H9 (cell line): ENCODE results near the gene ANKRD13D. TPM values are rescaled to one million over a fixed set of nuclear protein-coding genes. Genes with fewer than 3 reads are reported as not detected.

Experiments used
- DNase-seq: peaks from one replicate; pipeline ENCODE4 v3.0.0-alpha.2; 2017
- H2AFZ ChIP-seq: one replicate; pipeline ENCODE4 v1.6.1; 2013; ENCODE audit warnings: mild to moderate bottlenecking, low read length, control low read depth, moderate library complexity
- H2AK5ac ChIP-seq: 2 replicates; pipeline ENCODE4 v1.6.1; 2013; ENCODE audit warnings: low read length, control low read depth, mixed read lengths; ENCODE audit not compliant: insufficient read length
- H2BK120ac ChIP-seq: one replicate; pipeline ENCODE4 v1.6.1; 2013; ENCODE audit warnings: low read depth, mild to moderate bottlenecking, low read length, control low read depth, inconsistent platforms; ENCODE audit not compliant: poor library complexity, severe bottlenecking
- H2BK12ac ChIP-seq: 2 replicates; pipeline ENCODE4 v1.6.1; 2013; ENCODE audit warnings: low read length, control low read depth, mixed read lengths, low read depth; ENCODE audit not compliant: insufficient read length
- H2BK15ac ChIP-seq: 2 replicates; pipeline ENCODE4 v1.6.1; 2013; ENCODE audit warnings: low read depth, low read length, control low read depth
- H2BK20ac ChIP-seq: one replicate; pipeline ENCODE4 v1.6.1; 2013; ENCODE audit warnings: low read depth, mild to moderate bottlenecking, low read length, control low read depth, inconsistent platforms; ENCODE audit not compliant: poor library complexity, severe bottlenecking
- H2BK5ac ChIP-seq: 2 replicates; pipeline ENCODE4 v1.6.1; 2013; ENCODE audit warnings: low read length, control low read depth, mixed read lengths; ENCODE audit not compliant: insufficient read length
- H3K14ac ChIP-seq: 2 replicates; pipeline ENCODE4 v1.6.1; 2013; ENCODE audit warnings: low read length, control low read depth; ENCODE audit not compliant: insufficient read depth
- H3K18ac ChIP-seq: 2 replicates; pipeline ENCODE4 v1.6.1; 2013; ENCODE audit warnings: low read depth, mild to moderate bottlenecking, mixed read lengths, low read length, control low read depth; ENCODE audit not compliant: insufficient read length
- H3K23ac ChIP-seq: 2 replicates; pipeline ENCODE4 v1.6.1; 2013; ENCODE audit warnings: low read length, control low read depth, mixed read lengths, low read depth; ENCODE audit not compliant: insufficient read length
- H3K23me2 ChIP-seq: 2 replicates; pipeline ENCODE4 v1.6.1; 2013; ENCODE audit warnings: low read depth, mild to moderate bottlenecking, mixed read lengths, low read length, control low read depth; ENCODE audit not compliant: insufficient read length, poor library complexity, severe bottlenecking
- H3K27ac ChIP-seq: 2 replicates; pipeline ENCODE4 v1.5.1; 2013; ENCODE audit warnings: low read length, control low read depth, mixed read lengths, low read depth; ENCODE audit not compliant: insufficient read length
- H3K27me3 ChIP-seq: 2 replicates; pipeline ENCODE4 v1.6.1; 2013; ENCODE audit warnings: low read length, control low read depth, inconsistent platforms; ENCODE audit not compliant: insufficient read depth
- H3K4ac ChIP-seq: 2 replicates; pipeline ENCODE4 v1.6.1; 2013; ENCODE audit warnings: low read depth, mild to moderate bottlenecking, control low read depth, inconsistent platforms, low read length, moderate library complexity
- H3K4me1 ChIP-seq: 2 replicates; pipeline ENCODE4 v1.6.1; 2013; ENCODE audit warnings: low read length, control low read depth, inconsistent platforms; ENCODE audit not compliant: insufficient read depth
- H3K4me2 ChIP-seq: 2 replicates; pipeline ENCODE4 v1.6.1; 2013; ENCODE audit warnings: low read length, control low read depth, mixed read lengths; ENCODE audit not compliant: insufficient read length, insufficient read depth
- H3K56ac ChIP-seq: 2 replicates; pipeline ENCODE4 v1.6.1; 2013; ENCODE audit warnings: low read depth, mild to moderate bottlenecking, mixed read lengths, low read length, control low read depth; ENCODE audit not compliant: insufficient read length
- H3K79me1 ChIP-seq: 2 replicates; pipeline ENCODE4 v1.6.1; 2013; ENCODE audit warnings: low read depth, mild to moderate bottlenecking, moderate library complexity, low read length, control low read depth, inconsistent platforms; ENCODE audit not compliant: insufficient read depth, poor library complexity, severe bottlenecking
- H3K79me2 ChIP-seq: 2 replicates; pipeline ENCODE4 v1.6.1; 2013; ENCODE audit warnings: low read length, control low read depth, inconsistent platforms; ENCODE audit not compliant: insufficient read depth
- H3K9ac ChIP-seq: 2 replicates; pipeline ENCODE4 v1.6.1; 2013; ENCODE audit warnings: low read length, control low read depth, mixed read lengths; ENCODE audit not compliant: insufficient read length; ENCODE audit errors: extremely low read depth
- H3K9me3 ChIP-seq: one replicate; pipeline ENCODE4 v1.6.1; 2013; ENCODE audit warnings: low read depth, low read length, inconsistent platforms; ENCODE audit not compliant: control insufficient read depth
- H3T11ph ChIP-seq: one replicate; pipeline ENCODE4 v1.6.1; 2013; ENCODE audit warnings: mild to moderate bottlenecking, low read length, control low read depth, inconsistent platforms
- H4K20me1 ChIP-seq: one replicate; pipeline ENCODE4 v1.6.1; 2013; ENCODE audit not compliant: control insufficient read depth, insufficient read length, insufficient read depth
- H4K5ac ChIP-seq: 2 replicates; pipeline ENCODE4 v1.6.1; 2013; ENCODE audit warnings: low read depth, mild to moderate bottlenecking, mixed read lengths, low read length, control low read depth; ENCODE audit not compliant: insufficient read length
- H4K8ac ChIP-seq: replicated peaks from 2 replicates; pipeline ENCODE4 v1.6.1; 2013; ENCODE audit warnings: low read length, control low read depth, mixed read lengths, low read depth; ENCODE audit not compliant: insufficient read length
- H4K91ac ChIP-seq: 2 replicates; pipeline ENCODE4 v1.6.1; 2013; ENCODE audit warnings: low read depth, mild to moderate bottlenecking, moderate library complexity, mixed read lengths, low read length, control low read depth; ENCODE audit not compliant: insufficient read length
- H3K27ac Mint-ChIP-seq, 3 experiments: 2 replicates in 2 of 3; 3 replicates in 1 of 3; pipeline ENCODE4 v1.8.0; 2020 to 2021; ENCODE audit warnings: mixed read lengths in 3 of 3, mild to moderate bottlenecking in 1 of 3, moderate library complexity in 1 of 3
- H3K27me3 Mint-ChIP-seq: 2 replicates; pipeline ENCODE4 v1.8.0; 2021; ENCODE audit warnings: low read depth, mild to moderate bottlenecking, moderate library complexity, mixed read lengths
- H3K36me3 Mint-ChIP-seq, 3 experiments: 2 replicates in 2 of 3; 3 replicates in 1 of 3; pipeline ENCODE4 v1.8.0; 2020 to 2021; ENCODE audit warnings: low read depth in 3 of 3, mixed read lengths in 3 of 3; ENCODE audit not compliant: insufficient read depth in 1 of 3
- H3K4me1 Mint-ChIP-seq, 2 experiments: 2 replicates each; pipeline ENCODE4 v1.8.0; 2020; ENCODE audit warnings: mixed read lengths in 2 of 2
- H3K4me3 Mint-ChIP-seq, 2 experiments: 2 replicates in 1 of 2; 3 replicates in 1 of 2; pipeline ENCODE4 v1.8.0; 2020 to 2021; ENCODE audit warnings: mild to moderate bottlenecking in 2 of 2, mixed read lengths in 2 of 2, moderate library complexity in 1 of 2
- H3K9me3 Mint-ChIP-seq, 2 experiments: 2 replicates in 1 of 2; 3 replicates in 1 of 2; pipeline ENCODE4 v1.8.0; 2020; ENCODE audit warnings: mild to moderate bottlenecking in 2 of 2, mixed read lengths in 2 of 2, moderate library complexity in 1 of 2
- WGBS: extraction: QIAGEN DNeasy Blood & Tissue Kit; methylation state at CpG from one replicate; pipeline ENCODE4 v1.1.7; 2013; ENCODE audit warnings: missing lambda C conversion rate, low lambda C conversion rate, mixed read lengths; ENCODE audit not compliant: insufficient read length; ENCODE audit errors: extremely low coverage; 5-methylcytosine and 5-hydroxymethylcytosine counted together
- total RNA-seq: library from RNA; stranded (reverse); gene quantifications from 2 replicates; pipeline ENCODE4 v1.2.1, GENCODE V29; 2021
- TF ChIP-seq, protein P1 (sequence below): fragments of 200-600 bp; sonication (generic); conservative IDR thresholded peaks from 3 replicates; pipeline ENCODE4 v1.8.0; 2021; ENCODE audit warnings: antibody characterized with exemption, mild to moderate bottlenecking

ANKRD13D gene
- total RNA-seq, 1 experiment from 2014 or later = 42.1 TPM

DNA sequence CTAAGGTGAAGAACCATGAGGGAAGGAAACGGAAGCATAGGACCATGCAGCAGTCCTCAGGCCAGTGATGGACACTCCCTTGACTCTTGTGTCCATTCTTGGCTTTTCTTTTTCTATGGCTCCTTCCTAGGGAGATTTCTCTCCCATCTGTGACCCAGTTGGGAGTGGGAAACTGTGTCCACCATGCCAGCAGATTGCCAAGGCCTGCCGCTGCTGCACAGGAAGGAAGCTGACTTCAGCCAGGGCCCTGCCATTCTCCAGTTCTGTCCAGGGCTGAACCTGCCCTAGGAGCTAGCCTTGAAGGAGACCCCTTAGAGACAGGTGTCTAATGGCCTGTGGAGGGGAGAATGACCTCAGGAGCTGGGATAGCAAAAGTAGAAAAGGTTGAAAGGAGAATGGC, 31.6 kb downstream of the ANKRD13D start:
- TF ChIP-seq, protein P1, sequence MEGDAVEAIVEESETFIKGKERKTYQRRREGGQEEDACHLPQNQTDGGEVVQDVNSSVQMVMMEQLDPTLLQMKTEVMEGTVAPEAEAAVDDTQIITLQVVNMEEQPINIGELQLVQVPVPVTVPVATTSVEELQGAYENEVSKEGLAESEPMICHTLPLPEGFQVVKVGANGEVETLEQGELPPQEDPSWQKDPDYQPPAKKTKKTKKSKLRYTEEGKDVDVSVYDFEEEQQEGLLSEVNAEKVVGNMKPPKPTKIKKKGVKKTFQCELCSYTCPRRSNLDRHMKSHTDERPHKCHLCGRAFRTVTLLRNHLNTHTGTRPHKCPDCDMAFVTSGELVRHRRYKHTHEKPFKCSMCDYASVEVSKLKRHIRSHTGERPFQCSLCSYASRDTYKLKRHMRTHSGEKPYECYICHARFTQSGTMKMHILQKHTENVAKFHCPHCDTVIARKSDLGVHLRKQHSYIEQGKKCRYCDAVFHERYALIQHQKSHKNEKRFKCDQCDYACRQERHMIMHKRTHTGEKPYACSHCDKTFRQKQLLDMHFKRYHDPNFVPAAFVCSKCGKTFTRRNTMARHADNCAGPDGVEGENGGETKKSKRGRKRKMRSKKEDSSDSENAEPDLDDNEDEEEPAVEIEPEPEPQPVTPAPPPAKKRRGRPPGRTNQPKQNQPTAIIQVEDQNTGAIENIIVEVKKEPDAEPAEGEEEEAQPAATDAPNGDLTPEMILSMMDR = no peak
- Histone ChIP-seq H2BK15ac (no peak overlapping the region), H2BK120ac (no peak overlapping the region), H4K20me1 (peaks cover 3% of the 10 kb centered on the region), H3K9me3 (no peaks in the 10 kb centered on the region), H3K56ac (no peak overlapping the region), H3K23ac (no peak overlapping the region), H3K4me1 (no peaks in the 10 kb centered on the region), H3K9ac (no peak overlapping the region), H2AK5ac (no peak overlapping the region), H2BK5ac (no peak overlapping the region), H3K18ac (no peak overlapping the region), H3K79me2 (no peaks in the 10 kb centered on the region), H3T11ph (no peak overlapping the region), H2BK12ac (no peak overlapping the region), H3K27me3 (peaks cover 11% of the 10 kb centered on the region), H3K4me2 (no peak overlapping the region), H3K14ac (no peak overlapping the region), H2AFZ (no peak overlapping the region), H4K91ac (no peak overlapping the region), H2BK20ac (no peak overlapping the region), H4K5ac (no peak overlapping the region), H3K4ac (no peak overlapping the region), H4K8ac (no peak overlapping the region), H3K23me2 (peaks cover 14% of the 10 kb centered on the region), H3K79me1 (no peaks in the 10 kb centered on the region), H3K27ac (no peak overlapping the region)
- no peak overlapping the region for H3K4me3 Mint-ChIP-seq
- no peaks in the 10 kb centered on the region for H3K36me3 Mint-ChIP-seq
- H3K27ac Mint-ChIP-seq = no peak overlapping the region
- peaks cover 35% of the 10 kb centered on the region for H3K27me3 Mint-ChIP-seq
- DNase-seq = no peak
- WGBS = no CpG with 5 or more reads among the region's 2 CpGs
- H3K9me3 Mint-ChIP-seq = no peaks in the 10 kb centered on the region; a peak in 1 of 5 replicates
- H3K4me1 Mint-ChIP-seq = peaks cover 4 to 6% of the 10 kb centered on the region in 2 experiments
